ENCODE results near the gene AURKAIP1.

Gene AURKAIP1

GRCh38 chr1:1376551-1377226 lies 1.7 kb upstream of the AURKAIP1 start:
- no peak for DNase-seq (ENCODE audit: extremely low spot score)
- TF ChIP-seq ELF4 (IDR thresholded peaks at IDR 0.05) (no peak), ARNT (IDR thresholded peaks at IDR 0.05) (no peak), FOXA1 (IDR thresholded peaks at IDR 0.05) (no peak), SP1 (IDR thresholded peaks at IDR 0.05) (no peak), NFRKB (IDR thresholded peaks at IDR 0.05) (no peak), CTBP1 (IDR thresholded peaks at IDR 0.05; ENCODE audit: borderline replicate concordance) (no peak), HDGF (IDR thresholded peaks at IDR 0.05; ENCODE audit: borderline replicate concordance) (no peak), TARDBP (IDR thresholded peaks at IDR 0.05) (no peak), FOXK2 (IDR thresholded peaks at IDR 0.05) (no peak), L3MBTL2 (conservative IDR thresholded peaks at IDR 0.05) (no peak), FOXM1 (IDR thresholded peaks at IDR 0.05; ENCODE audit: borderline replicate concordance) (no peak), LEF1 (IDR thresholded peaks at IDR 0.05; ENCODE audit: borderline replicate concordance) (no peak), SUZ12 (IDR thresholded peaks at IDR 0.05) (no peak), ZNF384 (IDR thresholded peaks at IDR 0.05) (no peak), PKNOX1 (IDR thresholded peaks at IDR 0.05) (no peak)
- ChIA-PET CTCF (interaction anchor here (0.9 kb wide), 1 partner anchor 26 kb away, joined by 3 read pairs; no protein-coding TSS in a partner anchor), POLR2A (interaction anchor here (1.1 to 6.5 kb wide), 5 partner anchors 9 to 31 kb away, joined by 3 to 54 read pairs (median 8); partner anchors contain the start of gene CCNL2)

GRCh38 chr1:1374589-1374928 lies 448 bp downstream of the AURKAIP1 start:
- TF ChIP-seq TARDBP (IDR thresholded peaks at IDR 0.05) (no peak), ZNF384 (IDR thresholded peaks at IDR 0.05) (no peak), FOXM1 (IDR thresholded peaks at IDR 0.05; ENCODE audit: borderline replicate concordance) (no peak), FOXA1 (IDR thresholded peaks at IDR 0.05) (no peak)
- ChIA-PET POLR2A (interaction anchor here (0.9 to 6.5 kb wide), 14 partner anchors 9 to 130 kb away, joined by 3 to 54 read pairs (median 5); partner anchors contain the start of genes CCNL2, MRPL20 and MXRA8), CTCF (interaction anchor here (1.3 kb wide), 1 partner anchor 24 kb away, joined by 3 read pairs; the partner anchor contains the start of gene CCNL2)
- no peak for DNase-seq (ENCODE audit: extremely low spot score)

GRCh38 chr1:1373815-1374588 lies 1.0 kb downstream of the AURKAIP1 start:
- no peak for DNase-seq (ENCODE audit: extremely low spot score)
- ChIA-PET POLR2A (interaction anchor here (0.9 to 6.5 kb wide), 6 partner anchors 8 to 131 kb away, joined by 3 to 54 read pairs (median 8); partner anchors contain the start of genes CCNL2, MRPL20 and MXRA8), CTCF (no interaction called here)
- TF ChIP-seq ELF4 (IDR thresholded peaks at IDR 0.05) (no peak), NFRKB (IDR thresholded peaks at IDR 0.05) (no peak), ZNF384 (IDR thresholded peaks at IDR 0.05) (no peak), FOXA1 (IDR thresholded peaks at IDR 0.05) (no peak), FOXM1 (IDR thresholded peaks at IDR 0.05; ENCODE audit: borderline replicate concordance) (no peak), SP1 (IDR thresholded peaks at IDR 0.05) (no peak), PKNOX1 (IDR thresholded peaks at IDR 0.05) (no peak), CTBP1 (IDR thresholded peaks at IDR 0.05; ENCODE audit: borderline replicate concordance) (no peak), L3MBTL2 (conservative IDR thresholded peaks at IDR 0.05) (no peak), FOXK2 (IDR thresholded peaks at IDR 0.05) (no peak), TARDBP (IDR thresholded peaks at IDR 0.05) (no peak), LEF1 (IDR thresholded peaks at IDR 0.05; ENCODE audit: borderline replicate concordance) (no peak), BHLHE40 (IDR thresholded peaks at IDR 0.05; ENCODE audit: borderline replicate concordance) (no peak), ARNT (IDR thresholded peaks at IDR 0.05) (no peak), SUZ12 (IDR thresholded peaks at IDR 0.05) (no peak), HDGF (IDR thresholded peaks at IDR 0.05; ENCODE audit: borderline replicate concordance) (no peak)

- ChIA-PET CTCF (no interaction called here), POLR2A (interaction anchor here (4.2 kb wide), 1 partner anchor 20 kb away, joined by 28 read pairs; no protein-coding TSS in a partner anchor)
- DNase-seq (ENCODE audit: extremely low spot score), result no peak
- no peak for TF ChIP-seq TARDBP (IDR thresholded peaks at IDR 0.05)
- no peak for TF ChIP-seq SUZ12 (IDR thresholded peaks at IDR 0.05)
- TF ChIP-seq BHLHE40 (IDR thresholded peaks at IDR 0.05; ENCODE audit: borderline replicate concordance), result no peak
- TF ChIP-seq ZNF384 (IDR thresholded peaks at IDR 0.05), result no peak
- no peak for TF ChIP-seq FOXA1 (IDR thresholded peaks at IDR 0.05)
- TF ChIP-seq SP1 (IDR thresholded peaks at IDR 0.05), result no peak
- no peak for TF ChIP-seq ELF4 (IDR thresholded peaks at IDR 0.05)
- TF ChIP-seq L3MBTL2 (conservative IDR thresholded peaks at IDR 0.05), result no peak
- TF ChIP-seq ARNT (IDR thresholded peaks at IDR 0.05), result no peak
- no peak for TF ChIP-seq FOXK2 (IDR thresholded peaks at IDR 0.05)
- no peak for TF ChIP-seq FOXM1 (IDR thresholded peaks at IDR 0.05; ENCODE audit: borderline replicate concordance)
Measured at GRCh38 chr1:1373051-1373814, 1.8 kb downstream of the AURKAIP1 start.

GRCh38 chr1:1371746-1372711 lies 3.0 kb downstream of the AURKAIP1 start:
- DNase-seq (ENCODE audit: extremely low spot score), result peak; percentile 78
- POLR2A ChIA-PET, result interaction anchor here (2.8 kb wide), 1 partner anchor 19 kb away, joined by 17 read pairs; no protein-coding TSS in a partner anchor
- CTCF ChIA-PET, result interaction anchor here (0.6 to 1.3 kb wide), 5 partner anchors 15 to 777 kb away, joined by 3 to 4 read pairs (median 3); partner anchors contain the start of gene CCNL2
- TF ChIP-seq LEF1 (IDR thresholded peaks at IDR 0.05; ENCODE audit: borderline replicate concordance) (no peak), SP1 (IDR thresholded peaks at IDR 0.05) (no peak), L3MBTL2 (conservative IDR thresholded peaks at IDR 0.05) (no peak), FOXK2 (IDR thresholded peaks at IDR 0.05) (no peak), ARNT (IDR thresholded peaks at IDR 0.05) (no peak), PKNOX1 (IDR thresholded peaks at IDR 0.05) (no peak), NFRKB (IDR thresholded peaks at IDR 0.05) (no peak), ELF4 (IDR thresholded peaks at IDR 0.05) (no peak), FOXA1 (IDR thresholded peaks at IDR 0.05) (no peak), HDGF (IDR thresholded peaks at IDR 0.05; ENCODE audit: borderline replicate concordance) (no peak)

Measured in HEK293T (cell line).